K562 (cell line): ENCODE results near the gene PPIF. TPM values are rescaled to one million over a fixed set of nuclear protein-coding genes. Genes with fewer than 3 reads are reported as not detected.
A peak's percentile ranks its signal among the peaks of the same experiment; 100 is the strongest.

Source experiments
- ARNT ChIP-seq, 2 experiments: fragments of 450-650 bp; IDR thresholded peaks; 2 replicates each; pipeline ENCODE4 v1.6.1; 2016; ENCODE audit warnings: mild to moderate bottlenecking in 1 of 2
- BCOR ChIP-seq: fragments of 450-650 bp; IDR thresholded peaks from 2 replicates; pipeline ENCODE4 v1.6.1; 2016
- CBX1 ChIP-seq: sonication (generic); IDR thresholded peaks from 2 replicates; pipeline ENCODE4 v1.6.1; 2016; ENCODE audit warnings: antibody characterized with exemption, low read depth, mild to moderate bottlenecking
- DDX20 ChIP-seq: fragments of 450-650 bp; IDR thresholded peaks from 2 replicates; pipeline ENCODE4 v1.6.1; 2016; ENCODE audit warnings: missing genetic modification characterization, low read depth, mild to moderate bottlenecking, missing compliant biosample characterization, moderate library complexity
- DNMT1 ChIP-seq: fragments of 450-650 bp; IDR thresholded peaks from 2 replicates; pipeline ENCODE4 v1.6.1; 2016; ENCODE audit warnings: antibody characterized with exemption, mild to moderate bottlenecking
- EP300 ChIP-seq: IDR thresholded peaks from 2 replicates; pipeline ENCODE4 v1.6.1; 2012; ENCODE audit warnings: low read length, improper control_type of control experiment
- FOSL1 ChIP-seq: fragments of 200-800 bp; sonication (Bioruptor generic); conservative IDR thresholded peaks from 2 replicates; pipeline ENCODE4 v1.6.1; 2016; ENCODE audit warnings: missing genetic modification characterization, missing compliant biosample characterization
- KAT2B ChIP-seq: IDR thresholded peaks from one replicate; pipeline ENCODE4 v1.6.1; 2012; ENCODE audit warnings: low read depth, mild to moderate bottlenecking, control low read depth, inconsistent platforms, low read length, moderate library complexity
- MTA3 ChIP-seq: fragments of 450-650 bp; formaldehyde crosslinking; IDR thresholded peaks from 2 replicates; pipeline ENCODE4 v1.6.1; 2017; ENCODE audit warnings: mild to moderate bottlenecking, borderline replicate concordance
- MYBL2 ChIP-seq, 2 experiments: fragments of 450-650 bp in 1 of 2; sonication (generic) in 1 of 2; formaldehyde crosslinking in 1 of 2; IDR thresholded peaks; 2 replicates each; pipeline versions ENCODE4 v1.6.1 to v1.8.1; 2017 to 2022; ENCODE audit warnings: borderline replicate concordance in 1 of 2, inconsistent platforms in 1 of 2, low read depth in 1 of 2, mild to moderate bottlenecking in 1 of 2, missing genetic modification reagents in 1 of 2, moderate library complexity in 1 of 2
- MYNN ChIP-seq, 2 experiments: sonication (generic); formaldehyde crosslinking in 1 of 2; IDR thresholded peaks; 2 replicates each; pipeline versions ENCODE4 v1.5.0 to v1.6.1; 2016 to 2020; ENCODE audit warnings: antibody characterized with exemption in 1 of 2, missing genetic modification reagents in 1 of 2
- NR2C1 ChIP-seq, 2 experiments: fragments of 450-650 bp; IDR thresholded peaks; 2 replicates each; pipeline ENCODE4 v1.6.1; 2017; ENCODE audit warnings: mild to moderate bottlenecking in 2 of 2, antibody characterized with exemption in 1 of 2, inconsistent platforms in 1 of 2, missing compliant biosample characterization in 1 of 2, missing genetic modification characterization in 1 of 2
- POLR3A ChIP-seq: IDR thresholded peaks from 2 replicates; pipeline ENCODE4 v1.6.1; 2011; ENCODE audit warnings: borderline replicate concordance, mild to moderate bottlenecking, moderate library complexity; ENCODE audit not compliant: insufficient read length, insufficient read depth; ENCODE audit errors: extremely low read depth
- RUNX1 ChIP-seq: sonication (generic); IDR thresholded peaks from 2 replicates; pipeline ENCODE4 v1.6.1; 2016; ENCODE audit warnings: antibody characterized with exemption, low read depth
- SMAD4 ChIP-seq: fragments of 250-450 bp; sonication (Bioruptor Pico); conservative IDR thresholded peaks from 2 replicates; pipeline ENCODE4 v1.8.0; 2021; ENCODE audit warnings: inconsistent platforms, mild to moderate bottlenecking, moderate library complexity
- STAG1 ChIP-seq: sonication (generic); formaldehyde crosslinking; IDR thresholded peaks from 2 replicates; pipeline ENCODE4 v1.5.0; 2020; ENCODE audit warnings: missing genetic modification reagents, borderline replicate concordance
- ZBED1 ChIP-seq: IDR thresholded peaks from 2 replicates; pipeline ENCODE4 v1.6.1; 2014
- ZNF311 ChIP-seq: fragments of 250-450 bp; sonication (Bioruptor Pico); IDR thresholded peaks from 2 replicates; pipeline ENCODE4 v1.4.0; 2020; ENCODE audit warnings: mild to moderate bottlenecking, moderate library complexity
- ZNF561 ChIP-seq: fragments of 450-650 bp; formaldehyde crosslinking; conservative IDR thresholded peaks from 2 replicates; pipeline ENCODE4 v1.4.0; 2020; ENCODE audit warnings: mild to moderate bottlenecking, moderate library complexity
- ZNF778 ChIP-seq: fragments of 450-650 bp; formaldehyde crosslinking; IDR thresholded peaks from 2 replicates; pipeline ENCODE4 v1.4.0; 2020; ENCODE audit warnings: mild to moderate bottlenecking, moderate library complexity
- ZZZ3 ChIP-seq: fragments of 450-650 bp; IDR thresholded peaks from 2 replicates; pipeline ENCODE4 v1.6.1; 2016; ENCODE audit warnings: antibody characterized with exemption, mild to moderate bottlenecking, moderate library complexity
- polyA plus RNA-seq, 8 experiments: library from polyadenylated mRNA; depleted of rRNA in 4 of 8; stranded (reverse) in 5 of 8; unstranded in 3 of 8; fragments of >200 nt; fragmentation: Nextera tagmentation in 2 of 8; fragmentation: Illumina TruSeq in 1 of 8; extraction: Ambion mirVana in 2 of 8; extraction: Trizol in 1 of 8; gene quantifications; 2 replicates each; pipeline versions ENCODE4 v1.2.1 to v1.2.3, GENCODE V29; 2011 to 2014; ENCODE audit warnings: inconsistent platforms in 1 of 8, missing spikeins in 1 of 8
- total RNA-seq, 7 experiments: library from RNA; depleted of rRNA in 6 of 7; stranded (reverse); fragments of >200 nt in 6 of 7; fragmentation: Illumina TruSeq in 2 of 7; extraction: Trizol in 2 of 7; gene quantifications; 2 replicates each; pipeline versions ENCODE4 v1.2.1 to v1.2.3, GENCODE V29; 2011 to 2021; ENCODE audit warnings: low replicate concordance in 1 of 7
- TF ChIP-seq, protein P1 (sequence below): fragments of 450-650 bp; formaldehyde crosslinking; IDR thresholded peaks from 2 replicates; pipeline ENCODE4 v1.4.0; 2020; ENCODE audit warnings: mild to moderate bottlenecking, moderate library complexity
- TF ChIP-seq, protein P2 (sequence below), 2 experiments: fragments of 150-350 bp in 1 of 2; IDR thresholded peaks; 2 replicates each; pipeline ENCODE4 v1.6.1; 2012 to 2016; ENCODE audit warnings: low read depth in 2 of 2, low read length in 2 of 2, mild to moderate bottlenecking in 1 of 2, moderate library complexity in 1 of 2

Gene PPIF
- total and polyA plus RNA-seq, 9 of the 15 experiments (the other 6 are each of a cell fraction or from before 2014, with no cell fraction given) = 40.9 to 287 (median 117) TPM

DNA sequence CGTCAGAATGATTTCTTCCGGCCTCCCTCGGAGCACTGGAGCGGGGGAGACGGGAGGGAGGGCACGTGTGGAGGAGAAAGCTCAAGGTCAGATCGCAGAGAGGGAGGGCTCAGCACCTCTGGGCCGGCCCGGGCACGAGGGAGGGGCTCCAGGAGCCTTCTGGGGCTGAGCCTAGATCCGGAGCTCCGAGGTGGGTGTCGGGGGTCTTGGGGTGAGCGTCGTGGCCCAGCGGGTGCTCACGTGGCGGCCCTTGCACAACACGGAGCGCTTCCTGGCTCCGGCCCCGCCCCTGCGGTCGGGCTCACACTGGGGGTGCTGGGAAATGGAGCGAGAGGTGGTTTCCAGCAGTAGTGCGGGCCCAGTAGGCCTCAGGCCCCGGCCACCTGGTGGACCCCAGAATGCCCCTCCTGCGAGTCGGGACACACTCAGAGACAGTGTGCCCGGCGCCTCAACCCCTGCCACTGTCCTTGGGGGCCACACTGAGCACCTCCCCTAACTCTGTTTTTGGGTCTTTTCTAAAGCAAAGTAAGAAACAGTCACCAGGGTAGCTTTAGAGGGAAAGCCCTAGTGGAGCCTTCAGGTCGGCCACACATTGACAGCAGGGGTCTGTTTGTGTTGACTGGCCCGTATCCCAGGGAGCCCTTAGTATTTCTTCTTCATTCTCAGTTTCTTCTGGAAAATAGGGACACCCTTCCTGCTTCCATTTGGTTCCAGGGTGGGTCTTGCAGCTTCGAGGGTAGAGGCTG lies 798 bp downstream of the PPIF start (continued):
- TF ChIP-seq STAG1 (CRISPR knock-in tag) (no peak), NR2C1 (IDR thresholded peaks at IDR 0.05) (no peak), NR2C1 (tag; IDR thresholded peaks at IDR 0.05) (peak; percentile 35; the same call in 1 of the 2 replicates), ARNT (IDR thresholded peaks at IDR 0.05) (no peak), DNMT1 (no peak), ZNF561 (CRISPR knock-in tag) (no peak), POLR3A (no peak), ZNF311 (CRISPR knock-in tag) (no peak), ZZZ3 (peak; percentile 85), MTA3 (no peak), MYBL2 (IDR thresholded peaks at IDR 0.05; ENCODE audit: low read depth) (no peak), MYBL2 (CRISPR knock-in tag; IDR thresholded peaks at IDR 0.05; ENCODE audit: borderline replicate concordance) (no peak), ZNF778 (CRISPR knock-in tag) (no peak), BCOR (peak; percentile 75), DDX20 (tag) (no peak), KAT2B (no peak), SMAD4 (CRISPR knock-in tag) (peak; percentile 55; the same call in 1 of the 2 replicates), MYNN (IDR thresholded peaks at IDR 0.05) (no peak), MYNN (CRISPR knock-in tag; IDR thresholded peaks at IDR 0.05) (no peak), ZBED1 (0 out of 2 replicates have a peak, but pooled peaks have one; percentile 27), RUNX1 (no peak), EP300 (no peak; the same call in 1 of the 2 replicates), FOSL1 (tag) (no peak; the same call in 1 of the 2 replicates), CBX1 (0 out of 2 replicates have a peak, but pooled peaks have one; percentile 22)
- TF ChIP-seq, protein P1, sequence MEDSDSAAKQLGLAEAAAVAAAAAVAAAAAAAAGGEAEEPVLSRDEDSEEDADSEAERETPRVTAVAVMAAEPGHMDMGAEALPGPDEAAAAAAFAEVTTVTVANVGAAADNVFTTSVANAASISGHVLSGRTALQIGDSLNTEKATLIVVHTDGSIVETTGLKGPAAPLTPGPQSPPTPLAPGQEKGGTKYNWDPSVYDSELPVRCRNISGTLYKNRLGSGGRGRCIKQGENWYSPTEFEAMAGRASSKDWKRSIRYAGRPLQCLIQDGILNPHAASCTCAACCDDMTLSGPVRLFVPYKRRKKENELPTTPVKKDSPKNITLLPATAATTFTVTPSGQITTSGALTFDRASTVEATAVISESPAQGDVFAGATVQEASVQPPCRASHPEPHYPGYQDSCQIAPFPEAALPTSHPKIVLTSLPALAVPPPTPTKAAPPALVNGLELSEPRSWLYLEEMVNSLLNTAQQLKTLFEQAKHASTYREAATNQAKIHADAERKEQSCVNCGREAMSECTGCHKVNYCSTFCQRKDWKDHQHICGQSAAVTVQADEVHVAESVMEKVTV (CRISPR knock-in tag) = no peak
- TF ChIP-seq, protein P2, sequence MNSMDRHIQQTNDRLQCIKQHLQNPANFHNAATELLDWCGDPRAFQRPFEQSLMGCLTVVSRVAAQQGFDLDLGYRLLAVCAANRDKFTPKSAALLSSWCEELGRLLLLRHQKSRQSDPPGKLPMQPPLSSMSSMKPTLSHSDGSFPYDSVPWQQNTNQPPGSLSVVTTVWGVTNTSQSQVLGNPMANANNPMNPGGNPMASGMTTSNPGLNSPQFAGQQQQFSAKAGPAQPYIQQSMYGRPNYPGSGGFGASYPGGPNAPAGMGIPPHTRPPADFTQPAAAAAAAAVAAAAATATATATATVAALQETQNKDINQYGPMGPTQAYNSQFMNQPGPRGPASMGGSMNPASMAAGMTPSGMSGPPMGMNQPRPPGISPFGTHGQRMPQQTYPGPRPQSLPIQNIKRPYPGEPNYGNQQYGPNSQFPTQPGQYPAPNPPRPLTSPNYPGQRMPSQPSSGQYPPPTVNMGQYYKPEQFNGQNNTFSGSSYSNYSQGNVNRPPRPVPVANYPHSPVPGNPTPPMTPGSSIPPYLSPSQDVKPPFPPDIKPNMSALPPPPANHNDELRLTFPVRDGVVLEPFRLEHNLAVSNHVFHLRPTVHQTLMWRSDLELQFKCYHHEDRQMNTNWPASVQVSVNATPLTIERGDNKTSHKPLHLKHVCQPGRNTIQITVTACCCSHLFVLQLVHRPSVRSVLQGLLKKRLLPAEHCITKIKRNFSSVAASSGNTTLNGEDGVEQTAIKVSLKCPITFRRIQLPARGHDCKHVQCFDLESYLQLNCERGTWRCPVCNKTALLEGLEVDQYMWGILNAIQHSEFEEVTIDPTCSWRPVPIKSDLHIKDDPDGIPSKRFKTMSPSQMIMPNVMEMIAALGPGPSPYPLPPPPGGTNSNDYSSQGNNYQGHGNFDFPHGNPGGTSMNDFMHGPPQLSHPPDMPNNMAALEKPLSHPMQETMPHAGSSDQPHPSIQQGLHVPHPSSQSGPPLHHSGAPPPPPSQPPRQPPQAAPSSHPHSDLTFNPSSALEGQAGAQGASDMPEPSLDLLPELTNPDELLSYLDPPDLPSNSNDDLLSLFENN (IDR thresholded peaks at IDR 0.05; ENCODE audit: low read depth in 2 of 2, low read length in 2 of 2) = no peak
